Activated CD8-positive, alpha-beta T cell treated with anti-CD3 and anti-CD28 coated beads for 36 hours (primary cell): ENCODE data around the gene TRERF1. TPM values are rescaled to one million over a fixed set of nuclear protein-coding genes. Genes with fewer than 3 reads are reported as not detected.

Source experiments
- ATAC-seq: fragments of 200-7000 bp; cut with Tn5 transposase; one replicate; pipeline ENCODE4 v1.10.0; 2021; ENCODE audit warnings: mild to moderate bottlenecking, moderate library complexity
- CTCF ChIA-PET: fragments of 350-600 bp; sonication (Branson Sonifier 250); formaldehyde crosslinking; loops from one replicate; lab custom pipeline; 2021; ENCODE audit warnings: antibody characterized with exemption; lab: Charles Lee
- POLR2A ChIA-PET: fragments of 350-600 bp; sonication (Branson Sonifier 250); formaldehyde crosslinking; loops from one replicate; lab custom pipeline; 2021; ENCODE audit warnings: antibody characterized with exemption; lab: Charles Lee
- DNase-seq: peaks from one replicate; pipeline ENCODE4 v3.0.0-alpha.2; 2020
- H3K27ac Mint-ChIP-seq: one replicate; pipeline ENCODE4 v1.8.0; 2021; ENCODE audit warnings: mild to moderate bottlenecking, mixed read lengths
- H3K27me3 Mint-ChIP-seq: one replicate; pipeline ENCODE4 v1.8.0; 2021; ENCODE audit warnings: mixed read lengths
- H3K36me3 Mint-ChIP-seq: one replicate; pipeline ENCODE4 v1.8.0; 2021; ENCODE audit warnings: low read depth, mixed read lengths
- H3K4me1 Mint-ChIP-seq: one replicate; pipeline ENCODE4 v1.8.0; 2021; ENCODE audit warnings: low read depth, mixed read lengths
- H3K4me3 Mint-ChIP-seq: one replicate; pipeline ENCODE4 v1.8.0; 2021; ENCODE audit warnings: mild to moderate bottlenecking, moderate library complexity, mixed read lengths
- H3K9me3 Mint-ChIP-seq: one replicate; pipeline ENCODE4 v1.8.0; 2021; ENCODE audit warnings: mixed read lengths
- CTCF ChIP-seq: fragments of 200-600 bp; IDR thresholded peaks from one replicate; pipeline ENCODE4 v1.8.0; 2022; ENCODE audit warnings: antibody characterized with exemption, mild to moderate bottlenecking
- intact Hi-C: fragments of 100-400 bp; cut with micrococcal nuclease; formaldehyde crosslinking; loops from one replicate; pipeline ENCODE4 v1.10.0; 2022
- total RNA-seq, 2 experiments: library from RNA; stranded (reverse); gene quantifications; one replicate each; pipeline ENCODE4 v1.2.3, GENCODE V29; 2021

The TRERF1 gene
- total RNA-seq, 2 experiments from 2014 or later, result 6.5 to 6.9 TPM

GRCh38 chr6:42306439-42307140 lies 145.1 kb downstream of the TRERF1 start:
- intact Hi-C loops, result no loop called here
- CTCF ChIA-PET, result interaction anchor here (1.1 to 6.2 kb wide), 3 partner anchors 53 to 241 kb away, joined by 3 to 38 read pairs (median 22); no protein-coding TSS in a partner anchor
- no peaks in the 10 kb centered on the region for H3K27me3 Mint-ChIP-seq
- H3K36me3 Mint-ChIP-seq, result no peaks in the 10 kb centered on the region
- H3K9me3 Mint-ChIP-seq, result no peaks in the 10 kb centered on the region
- DNase-seq (no peak), ATAC-seq (no peak)
- POLR2A ChIA-PET, result interaction anchor here (0.6 to 1.3 kb wide), 4 partner anchors 11 to 83 kb away, joined by 3 to 6 read pairs (median 4); no protein-coding TSS in a partner anchor
- H3K27ac Mint-ChIP-seq, result no peak overlapping the region
- no peak for TF ChIP-seq CTCF
- H3K4me1 Mint-ChIP-seq, result peaks cover 5% of the 10 kb centered on the region
- no peak overlapping the region for H3K4me3 Mint-ChIP-seq

GRCh38 chr6:42304053-42304712 lies 147.5 kb downstream of the TRERF1 start:
- Mint-ChIP-seq H3K27me3 (no peaks in the 10 kb centered on the region), H3K4me3 (no peak overlapping the region), H3K9me3 (no peaks in the 10 kb centered on the region), H3K36me3 (peaks cover 3% of the 10 kb centered on the region), H3K4me1 (peaks cover 7% of the 10 kb centered on the region), H3K27ac (no peak overlapping the region)
- no peak for TF ChIP-seq CTCF
- intact Hi-C loops, result no loop called here
- no peak for DNase-seq
- ATAC-seq, result no peak
- CTCF ChIA-PET, result interaction anchor here (3.2 kb wide), 1 partner anchor 244 kb away, joined by 14 read pairs; no protein-coding TSS in a partner anchor
- POLR2A ChIA-PET, result interaction anchor here (1.0 to 1.2 kb wide), 2 partner anchors 151 to 205 kb away, joined by 3 read pairs; no protein-coding TSS in a partner anchor

- H3K27me3 Mint-ChIP-seq, result no peaks in the 10 kb centered on the region
- no peak overlapping the region for H3K4me3 Mint-ChIP-seq
- DNase-seq (no peak), ATAC-seq (no peak)
- peaks cover 9% of the 10 kb centered on the region for H3K4me1 Mint-ChIP-seq
- intact Hi-C loops, result no loop called here
- H3K36me3 Mint-ChIP-seq, result peaks cover 3% of the 10 kb centered on the region
- TF ChIP-seq CTCF, result no peak
- no peak overlapping the region for H3K27ac Mint-ChIP-seq
- CTCF ChIA-PET, result interaction anchor here (0.9 to 3.2 kb wide), 3 partner anchors 9 to 245 kb away, joined by 3 to 14 read pairs (median 4); no protein-coding TSS in a partner anchor
- POLR2A ChIA-PET, result no interaction called here
- no peaks in the 10 kb centered on the region for H3K9me3 Mint-ChIP-seq
These were observed 149.3 kb downstream of the TRERF1 start for GRCh38 chr6:42302411-42302810.

- no peak for TF ChIP-seq CTCF
- Mint-ChIP-seq H3K27me3 (no peaks in the 10 kb centered on the region), H3K27ac (no peak overlapping the region), H3K36me3 (peaks cover 3% of the 10 kb centered on the region), H3K4me1 (peaks cover 10% of the 10 kb centered on the region), H3K9me3 (no peaks in the 10 kb centered on the region), H3K4me3 (no peak overlapping the region)
- intact Hi-C loops, result no loop called here
- ChIA-PET POLR2A (interaction anchor here (0.6 kb wide), 1 partner anchor 581 kb away, joined by 3 read pairs; no protein-coding TSS in a partner anchor), CTCF (interaction anchor here (0.9 to 3.2 kb wide), 3 partner anchors 10 to 246 kb away, joined by 3 to 14 read pairs (median 4); no protein-coding TSS in a partner anchor)
- ATAC-seq, result no peak
- no peak for DNase-seq
These were observed 149.7 kb downstream of the TRERF1 start for GRCh38 chr6:42301986-42302385.
